PC-9 (cell line): Measurements from ENCODE around the gene PLCD3. TPM values are rescaled to one million over a fixed set of nuclear protein-coding genes. Genes with fewer than 3 reads are reported as not detected.

Source experiments
- BruUV-seq: library from RNA; stranded (reverse); fragments of 400-500 nt; replicated peaks from 2 replicates; lab custom pipeline; 2021; lab: Mats Ljungman, UMichigan
- CTCF ChIA-PET: fragments of 300-600 bp; sonication (Branson Sonifier 250); formaldehyde crosslinking; loops from one replicate; lab custom pipeline; 2022; ENCODE audit warnings: antibody characterized with exemption; lab: Charles Lee
- POLR2A ChIA-PET: fragments of 300-600 bp; sonication (Branson Sonifier 250); formaldehyde crosslinking; loops from one replicate; lab custom pipeline; 2022; ENCODE audit warnings: antibody characterized with exemption; ENCODE audit not compliant: unreplicated experiment; lab: Charles Lee
- DNase-seq, 2 experiments: peaks; one replicate each; pipeline versions ENCODE4 v3.0.0 to v3.0.0-alpha.2; 2015 to 2022; ENCODE audit warnings: mixed read lengths in 1 of 2
- H2AFZ ChIP-seq: fragments of 200-600 bp; sonication (generic); 2 replicates; pipeline ENCODE4 v1.8.1; 2017; ENCODE audit warnings: antibody characterized with exemption
- H3F3A ChIP-seq: fragments of 200-600 bp; sonication (generic); 2 replicates; pipeline ENCODE4 v1.8.1; 2017; ENCODE audit warnings: antibody characterized with exemption, mild to moderate bottlenecking, low read depth; ENCODE audit not compliant: insufficient read depth
- H3K27ac ChIP-seq: fragments of 200-600 bp; sonication (generic); 2 replicates; pipeline ENCODE4 v1.6.1; 2016; ENCODE audit warnings: mixed run types
- H3K27me3 ChIP-seq: fragments of 200-600 bp; sonication (generic); 2 replicates; pipeline ENCODE4 v1.6.1; 2016; ENCODE audit warnings: low read depth, mixed run types; ENCODE audit not compliant: insufficient read depth
- H3K36me3 ChIP-seq: fragments of 200-600 bp; sonication (generic); 2 replicates; pipeline ENCODE4 v1.6.1; 2016; ENCODE audit warnings: low read depth, mixed run types
- H3K4me1 ChIP-seq: fragments of 200-600 bp; sonication (generic); replicated peaks from 2 replicates; pipeline ENCODE4 v1.6.1; 2016; ENCODE audit warnings: mixed run types; ENCODE audit not compliant: insufficient read depth
- H3K4me2 ChIP-seq: fragments of 200-600 bp; sonication (generic); 2 replicates; pipeline ENCODE4 v1.6.1; 2017; ENCODE audit warnings: mixed run types
- H3K4me3 ChIP-seq: fragments of 200-600 bp; sonication (generic); 2 replicates; pipeline ENCODE4 v1.6.1; 2016; ENCODE audit warnings: mixed run types
- H3K79me2 ChIP-seq: fragments of 200-600 bp; sonication (generic); 2 replicates; pipeline ENCODE4 v1.6.1; 2017; ENCODE audit warnings: low read depth, mixed run types
- H3K9me2 ChIP-seq: fragments of 200-600 bp; sonication (generic); 2 replicates; pipeline ENCODE4 v1.8.1; 2017; ENCODE audit warnings: mild to moderate bottlenecking; ENCODE audit not compliant: insufficient read depth
- H3K9me3 ChIP-seq: fragments of 200-600 bp; sonication (generic); 2 replicates; pipeline ENCODE4 v1.8.1; 2016; ENCODE audit warnings: low read depth; ENCODE audit not compliant: insufficient read depth
- H4K20me1 ChIP-seq: fragments of 200-600 bp; sonication (generic); 2 replicates; pipeline ENCODE4 v1.8.1; 2017; ENCODE audit not compliant: insufficient read depth
- EZH2 ChIP-seq: fragments of 200-600 bp; sonication (generic); IDR thresholded peaks from 2 replicates; pipeline ENCODE4 v1.8.0; 2017; ENCODE audit warnings: antibody characterized with exemption, low read depth
- intact Hi-C: fragments of 100-400 bp; cut with micrococcal nuclease; formaldehyde crosslinking; loops from one replicate; pipeline ENCODE4 v1.10.0; 2022; ENCODE audit not compliant: unreplicated experiment
- total RNA-seq: library from RNA; stranded (reverse); gene quantifications from 2 replicates; pipeline ENCODE4 v1.2.3, GENCODE V29; 2021
- TF ChIP-seq, protein P1 (sequence below): fragments of 200-600 bp; sonication (generic); conservative IDR thresholded peaks from 2 replicates; pipeline ENCODE4 v1.6.1; 2017; ENCODE audit warnings: mixed run types, antibody characterized with exemption, mild to moderate bottlenecking, moderate library complexity

Gene PLCD3
- total RNA-seq, 1 experiment from 2014 or later, result 92.4 TPM

DNA sequence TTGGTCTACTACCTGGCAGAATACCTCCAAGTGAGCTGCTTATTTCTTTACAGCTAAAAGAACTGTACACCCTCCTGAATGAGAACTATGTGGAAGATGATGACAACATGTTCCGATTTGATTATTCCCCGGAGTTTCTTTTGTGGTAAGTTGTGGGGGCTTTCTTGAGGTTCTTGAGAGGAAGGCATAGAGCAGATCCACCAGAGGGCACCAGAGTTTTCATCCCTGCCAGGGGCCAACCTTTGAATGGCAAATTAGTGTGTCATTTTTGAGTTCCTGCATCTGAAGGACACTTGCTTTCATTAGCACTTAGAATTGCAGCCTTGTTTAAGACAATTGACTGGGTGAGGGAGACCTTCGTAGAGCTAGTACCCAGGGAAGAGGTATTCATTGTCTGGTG, 36.2 kb downstream of the PLCD3 start:
- BruUV-seq, result no TSS peak
- no peak for DNase-seq

DNA sequence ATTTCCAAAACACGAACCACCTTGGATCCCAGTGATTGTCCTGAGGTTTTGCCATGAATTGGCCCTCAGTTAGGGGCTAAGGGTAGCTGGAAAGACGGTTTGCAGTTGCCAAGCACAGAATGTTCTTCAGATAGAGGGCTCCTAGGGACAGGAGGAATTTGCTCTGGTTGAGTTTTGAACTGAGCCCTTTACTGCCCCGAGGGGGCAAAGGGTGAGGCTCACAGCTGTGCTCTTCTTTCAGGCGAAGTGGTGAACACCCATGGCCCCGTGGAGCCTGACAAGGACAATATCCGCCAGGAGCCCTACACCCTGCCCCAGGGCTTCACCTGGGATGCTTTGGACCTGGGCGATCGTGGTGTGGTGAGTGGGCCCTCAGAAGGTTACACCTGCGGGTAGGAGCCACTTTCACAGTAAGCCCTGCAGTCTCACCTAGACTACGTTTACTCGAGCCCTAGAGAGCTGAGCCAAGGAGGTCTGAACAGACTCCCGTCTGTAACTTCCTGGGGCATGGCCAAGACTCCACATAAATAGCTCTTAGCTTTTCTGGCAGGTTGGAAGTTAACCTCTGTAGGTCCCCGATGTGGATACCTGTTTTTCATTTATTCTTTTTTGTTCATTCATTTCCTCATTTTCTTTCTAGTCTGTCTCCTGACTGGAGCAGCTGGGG, 38.7 kb downstream of the PLCD3 start:
- peaks cover 21% of the 10 kb centered on the region for H3K4me1 ChIP-seq
- TF ChIP-seq, protein P1, sequence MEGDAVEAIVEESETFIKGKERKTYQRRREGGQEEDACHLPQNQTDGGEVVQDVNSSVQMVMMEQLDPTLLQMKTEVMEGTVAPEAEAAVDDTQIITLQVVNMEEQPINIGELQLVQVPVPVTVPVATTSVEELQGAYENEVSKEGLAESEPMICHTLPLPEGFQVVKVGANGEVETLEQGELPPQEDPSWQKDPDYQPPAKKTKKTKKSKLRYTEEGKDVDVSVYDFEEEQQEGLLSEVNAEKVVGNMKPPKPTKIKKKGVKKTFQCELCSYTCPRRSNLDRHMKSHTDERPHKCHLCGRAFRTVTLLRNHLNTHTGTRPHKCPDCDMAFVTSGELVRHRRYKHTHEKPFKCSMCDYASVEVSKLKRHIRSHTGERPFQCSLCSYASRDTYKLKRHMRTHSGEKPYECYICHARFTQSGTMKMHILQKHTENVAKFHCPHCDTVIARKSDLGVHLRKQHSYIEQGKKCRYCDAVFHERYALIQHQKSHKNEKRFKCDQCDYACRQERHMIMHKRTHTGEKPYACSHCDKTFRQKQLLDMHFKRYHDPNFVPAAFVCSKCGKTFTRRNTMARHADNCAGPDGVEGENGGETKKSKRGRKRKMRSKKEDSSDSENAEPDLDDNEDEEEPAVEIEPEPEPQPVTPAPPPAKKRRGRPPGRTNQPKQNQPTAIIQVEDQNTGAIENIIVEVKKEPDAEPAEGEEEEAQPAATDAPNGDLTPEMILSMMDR, result no peak
- TF ChIP-seq EZH2, result no peak
- H3K9me3 ChIP-seq, result no peaks in the 10 kb centered on the region
- H3K4me3 ChIP-seq, result no peak overlapping the region
- peak overlapping the region; percentile 40 for H3K4me2 ChIP-seq
- peaks cover 20% of the 10 kb centered on the region for H3K36me3 ChIP-seq
- intact Hi-C loops, result loop anchor here (2.0 to 10.0 kb wide), 3 partner anchors 31 to 69 kb away; partner anchors contain the start of gene DCAKD
- H3K79me2 ChIP-seq, result no peaks in the 10 kb centered on the region; the same call in 1 of the 2 replicates
- no peak for DNase-seq
- no peak overlapping the region for H2AFZ ChIP-seq
- ChIA-PET CTCF (interaction anchor here (0.5 to 0.7 kb wide), 2 partner anchors 104 to 378 kb away, joined by 3 to 4 read pairs; no protein-coding TSS in a partner anchor), POLR2A (interaction anchor here (0.5 to 0.6 kb wide), 2 partner anchors 34 to 125 kb away, joined by 4 to 7 read pairs; partner anchors contain the start of gene C1QL1)
- H3K9me2 ChIP-seq, result no peaks in the 10 kb centered on the region
- H3K27me3 ChIP-seq, result no peaks in the 10 kb centered on the region
- peak overlapping the region; percentile 66 for H3K27ac ChIP-seq
- peaks cover 62% of the 10 kb centered on the region for H3F3A ChIP-seq
- BruUV-seq, result TSS peak; percentile 18
- H4K20me1 ChIP-seq, result no peaks in the 10 kb centered on the region; the same call in 1 of the 2 replicates

More for the DNA sequence above, 36.2 kb downstream of the PLCD3 start:
- Histone ChIP-seq H3F3A (peaks cover 66% of the 10 kb centered on the region), H3K27ac (no peak overlapping the region), H3K9me3 (no peaks in the 10 kb centered on the region), H3K4me3 (no peak overlapping the region), H3K27me3 (no peaks in the 10 kb centered on the region), H2AFZ (no peak overlapping the region), H3K79me2 (no peaks in the 10 kb centered on the region; the same call in 1 of the 2 replicates), H4K20me1 (no peaks in the 10 kb centered on the region; the same call in 1 of the 2 replicates), H3K36me3 (peaks cover 20% of the 10 kb centered on the region), H3K9me2 (no peaks in the 10 kb centered on the region), H3K4me2 (no peak overlapping the region), H3K4me1 (peaks cover 21% of the 10 kb centered on the region)
- POLR2A ChIA-PET, result no interaction called here
- no peak for TF ChIP-seq EZH2
- TF ChIP-seq, protein P1, result peak; percentile 69
- CTCF ChIA-PET, result interaction anchor here (0.6 kb wide), 1 partner anchor 30 kb away, joined by 4 read pairs; no protein-coding TSS in a partner anchor
- intact Hi-C loops, result loop anchor here (10.0 kb wide), 1 partner anchor 71 kb away; no protein-coding TSS in a partner anchor

DNA sequence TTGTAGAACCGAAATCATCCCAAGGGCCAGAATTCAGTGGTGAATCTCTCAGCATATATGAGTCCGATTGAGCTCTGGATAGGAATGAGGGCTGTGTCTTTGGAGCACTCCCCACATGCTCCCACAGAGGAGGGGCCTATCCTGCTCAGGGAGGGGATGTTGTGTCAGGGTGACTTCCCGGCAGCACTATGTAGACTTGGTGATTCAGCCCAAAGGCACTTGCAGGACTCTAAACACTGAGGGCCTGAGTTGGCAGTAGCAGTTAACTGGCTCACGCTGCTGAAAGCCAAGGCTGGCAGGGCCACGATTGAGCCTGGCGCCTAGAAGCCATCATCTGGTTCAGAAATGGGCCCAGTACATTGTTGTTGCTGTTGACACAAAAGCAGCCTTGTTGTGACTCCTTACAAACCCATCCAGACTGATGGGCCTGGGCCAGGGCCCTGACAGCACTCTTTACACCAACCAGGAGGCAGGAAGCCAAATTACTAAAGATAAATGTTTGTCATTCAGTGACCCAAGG, 39.3 kb downstream of the PLCD3 start:
- H3K9me3 ChIP-seq, result no peaks in the 10 kb centered on the region
- peaks cover 55% of the 10 kb centered on the region for H3F3A ChIP-seq
- H3K9me2 ChIP-seq, result no peaks in the 10 kb centered on the region
- no peak overlapping the region for H3K4me3 ChIP-seq
- H3K4me2 ChIP-seq, result peak overlapping the region; percentile 40
- H3K27me3 ChIP-seq, result no peaks in the 10 kb centered on the region
- BruUV-seq, result no TSS peak
- no peaks in the 10 kb centered on the region for H4K20me1 ChIP-seq
- peaks cover 20% of the 10 kb centered on the region for H3K36me3 ChIP-seq
- no peaks in the 10 kb centered on the region; the same call in 1 of the 2 replicates for H3K79me2 ChIP-seq
- peak; percentile 86 to 88 for DNase-seq
- H3K4me1 ChIP-seq, result peaks cover 21% of the 10 kb centered on the region
- no peak overlapping the region for H2AFZ ChIP-seq
- intact Hi-C loops, result loop anchor here (2.0 to 10.0 kb wide), 3 partner anchors 32 to 68 kb away; partner anchors contain the start of gene DCAKD
- CTCF ChIA-PET, result interaction anchor here (0.5 kb wide), 1 partner anchor 104 kb away, joined by 4 read pairs; no protein-coding TSS in a partner anchor
- no peak for TF ChIP-seq EZH2
- TF ChIP-seq, protein P1, result no peak
- H3K27ac ChIP-seq, result peak overlapping the region; percentile 66
- POLR2A ChIA-PET, result interaction anchor here (0.5 to 0.7 kb wide), 3 partner anchors 35 to 187 kb away, joined by 4 to 7 read pairs (median 7); partner anchors contain the start of gene C1QL1
